ENCODE data around the gene KLHDC7B.

Gene KLHDC7B

GRCh38 chr22:50576070-50576469 is 30.4 kb downstream of the KLHDC7B start:
- Histone ChIP-seq H3K79me1 (ENCODE audit: low read length) (no peaks in the 10 kb centered on the region), H3K36me3 (ENCODE audit: control insufficient read depth, insufficient read depth, low read length) (peaks cover 15% of the 10 kb centered on the region), H3K27me3 (ENCODE audit: insufficient read depth, low read length, poor library complexity) (no peaks in the 10 kb centered on the region), H3K18ac (ENCODE audit: low read length) (no peak overlapping the region), H4K8ac (ENCODE audit: low read depth, low read length) (no peak overlapping the region), H3K56ac (ENCODE audit: low read length) (no peak overlapping the region), H2BK5ac (ENCODE audit: low read length) (no peak overlapping the region), H3K4me1 (ENCODE audit: control insufficient read depth, low read depth, low read length) (no peaks in the 10 kb centered on the region), H3K4me3 (ENCODE audit: low read length) (no peak overlapping the region), H4K5ac (ENCODE audit: low read length) (no peak overlapping the region), H3K4me2 (ENCODE audit: low read length) (no peak overlapping the region), H3K79me2 (ENCODE audit: control insufficient read depth, insufficient read depth, low read length) (no peaks in the 10 kb centered on the region), H3K4ac (ENCODE audit: low read depth, low read length) (no peak overlapping the region), H3K9ac (ENCODE audit: low read length) (no peak overlapping the region), H2AK5ac (ENCODE audit: low read length) (no peak overlapping the region), H3K23ac (ENCODE audit: low read length) (no peak overlapping the region), H2BK15ac (replicated peaks; ENCODE audit: low read depth) (no peak overlapping the region), H3K27ac (ENCODE audit: low read depth, low read length) (no peak overlapping the region), H2BK120ac (ENCODE audit: low read depth, low read length) (no peak overlapping the region)
- WGBS (ENCODE audit: extremely low coverage, insufficient coverage, low lambda C conversion rate): no CpG with 5 or more reads among the region's 5 CpGs
- peak; percentile 76 for DNase-seq

GRCh38 chr22:50576806-50577696 is 31.4 kb downstream of the KLHDC7B start:
- peaks cover 6% of the 10 kb centered on the region for H3K79me2 ChIP-seq (ENCODE audit: control insufficient read depth, insufficient read depth, low read length)
- no peak overlapping the region for H3K4me3 ChIP-seq (ENCODE audit: low read length)
- H2BK15ac ChIP-seq (replicated peaks; ENCODE audit: low read depth): no peak overlapping the region
- no peak overlapping the region for H2BK120ac ChIP-seq (ENCODE audit: low read depth, low read length)
- peaks cover 2% of the 10 kb centered on the region for H3K4me1 ChIP-seq (ENCODE audit: control insufficient read depth, low read depth, low read length)
- no peak overlapping the region for H4K8ac ChIP-seq (ENCODE audit: low read depth, low read length)
- no peaks in the 10 kb centered on the region for H3K27me3 ChIP-seq (ENCODE audit: insufficient read depth, low read length, poor library complexity)
- no peak overlapping the region for H2BK5ac ChIP-seq (ENCODE audit: low read length)
- no CpG with 5 or more reads among the region's 18 CpGs for WGBS (ENCODE audit: extremely low coverage, insufficient coverage, low lambda C conversion rate)
- H3K9ac ChIP-seq (ENCODE audit: low read length): no peak overlapping the region
- DNase-seq: no peak
- H3K79me1 ChIP-seq (ENCODE audit: low read length): peaks cover 7% of the 10 kb centered on the region
- no peak overlapping the region for H3K4ac ChIP-seq (ENCODE audit: low read depth, low read length)
- H2AK5ac ChIP-seq (ENCODE audit: low read length): no peak overlapping the region
- H3K18ac ChIP-seq (ENCODE audit: low read length): no peak overlapping the region
- H3K27ac ChIP-seq (ENCODE audit: low read depth, low read length): no peak overlapping the region
- peaks cover 10% of the 10 kb centered on the region for H3K36me3 ChIP-seq (ENCODE audit: control insufficient read depth, insufficient read depth, low read length)
- H4K5ac ChIP-seq (ENCODE audit: low read length): no peak overlapping the region
- no peak overlapping the region for H3K56ac ChIP-seq (ENCODE audit: low read length)
- H3K23ac ChIP-seq (ENCODE audit: low read length): no peak overlapping the region
- H3K4me2 ChIP-seq (ENCODE audit: low read length): no peak overlapping the region

GRCh38 chr22:50577697-50577986 is 31.9 kb downstream of the KLHDC7B start:
- H3K18ac ChIP-seq (ENCODE audit: low read length): no peak overlapping the region
- no peak overlapping the region for H2BK15ac ChIP-seq (replicated peaks; ENCODE audit: low read depth)
- no peak overlapping the region for H3K4ac ChIP-seq (ENCODE audit: low read depth, low read length)
- H3K4me1 ChIP-seq (ENCODE audit: control insufficient read depth, low read depth, low read length): peaks cover 2% of the 10 kb centered on the region
- H3K36me3 ChIP-seq (ENCODE audit: control insufficient read depth, insufficient read depth, low read length): peaks cover 9% of the 10 kb centered on the region
- H3K4me2 ChIP-seq (ENCODE audit: low read length): no peak overlapping the region
- no peak overlapping the region for H2BK5ac ChIP-seq (ENCODE audit: low read length)
- no peak overlapping the region for H4K8ac ChIP-seq (ENCODE audit: low read depth, low read length)
- no peak overlapping the region for H2AK5ac ChIP-seq (ENCODE audit: low read length)
- H2BK120ac ChIP-seq (ENCODE audit: low read depth, low read length): no peak overlapping the region
- peaks cover 7% of the 10 kb centered on the region for H3K79me1 ChIP-seq (ENCODE audit: low read length)
- H3K79me2 ChIP-seq (ENCODE audit: control insufficient read depth, insufficient read depth, low read length): peaks cover 6% of the 10 kb centered on the region
- H3K4me3 ChIP-seq (ENCODE audit: low read length): no peak overlapping the region
- no peak overlapping the region for H3K23ac ChIP-seq (ENCODE audit: low read length)
- H3K56ac ChIP-seq (ENCODE audit: low read length): no peak overlapping the region
- no CpG with 5 or more reads among the region's 23 CpGs for whole genome bisulfite sequencing (ENCODE audit: extremely low coverage, insufficient coverage, low lambda C conversion rate)
- H3K27me3 ChIP-seq (ENCODE audit: insufficient read depth, low read length, poor library complexity): no peaks in the 10 kb centered on the region
- H4K5ac ChIP-seq (ENCODE audit: low read length): no peak overlapping the region
- H3K27ac ChIP-seq (ENCODE audit: low read depth, low read length): no peak overlapping the region
- no peak for DNase-seq
- H3K9ac ChIP-seq (ENCODE audit: low read length): no peak overlapping the region

GRCh38 chr22:50577987-50578775 is 32.5 kb downstream of the KLHDC7B start, which contains the start of gene CPT1B:
CPT1B (minus strand) TSS chr22:50578427; CDS start chr22:50577915, 512 bp downstream.
- Histone ChIP-seq H2BK120ac (ENCODE audit: low read depth, low read length) (no peak within 1 kb of the TSS), H3K23ac (ENCODE audit: low read length) (no peak within 1 kb of the TSS), H3K36me3 (ENCODE audit: control insufficient read depth, insufficient read depth, low read length) (peaks cover 9% of the 10 kb centered on the region), H3K4me3 (ENCODE audit: low read length) (no peak within 1 kb of the TSS), H2BK15ac (replicated peaks; ENCODE audit: low read depth) (no peak within 1 kb of the TSS), H3K4ac (ENCODE audit: low read depth, low read length) (no peak within 1 kb of the TSS), H3K27ac (ENCODE audit: low read depth, low read length) (no peak within 1 kb of the TSS), H4K8ac (ENCODE audit: low read depth, low read length) (no peak within 1 kb of the TSS), H3K4me2 (ENCODE audit: low read length) (no peak within 1 kb of the TSS), H3K9ac (ENCODE audit: low read length) (no peak within 1 kb of the TSS), H3K56ac (ENCODE audit: low read length) (no peak within 1 kb of the TSS), H3K4me1 (ENCODE audit: control insufficient read depth, low read depth, low read length) (peaks cover 2% of the 10 kb centered on the region), H3K18ac (ENCODE audit: low read length) (no peak within 1 kb of the TSS), H3K79me1 (ENCODE audit: low read length) (peaks cover 7% of the 10 kb centered on the region), H2BK5ac (ENCODE audit: low read length) (no peak within 1 kb of the TSS), H3K79me2 (ENCODE audit: control insufficient read depth, insufficient read depth, low read length) (peaks cover 6% of the 10 kb centered on the region), H4K5ac (ENCODE audit: low read length) (no peak within 1 kb of the TSS), H2AK5ac (ENCODE audit: low read length) (no peak within 1 kb of the TSS), H3K27me3 (ENCODE audit: insufficient read depth, low read length, poor library complexity) (no peaks in the 10 kb centered on the region)
- DNase-seq: no peak
- no CpG with 5 or more reads among the region's 63 CpGs for WGBS (ENCODE audit: extremely low coverage, insufficient coverage, low lambda C conversion rate)

- DNase-seq: no peak
- Histone ChIP-seq H3K79me2 (ENCODE audit: control insufficient read depth, insufficient read depth, low read length) (peaks cover 6% of the 10 kb centered on the region), H4K5ac (ENCODE audit: low read length) (no peak overlapping the region), H3K4me2 (ENCODE audit: low read length) (no peak overlapping the region), H3K79me1 (ENCODE audit: low read length) (peaks cover 7% of the 10 kb centered on the region), H3K27ac (ENCODE audit: low read depth, low read length) (no peak overlapping the region), H3K27me3 (ENCODE audit: insufficient read depth, low read length, poor library complexity) (no peaks in the 10 kb centered on the region), H3K9ac (ENCODE audit: low read length) (no peak overlapping the region), H3K4me3 (ENCODE audit: low read length) (no peak overlapping the region), H4K8ac (ENCODE audit: low read depth, low read length) (no peak overlapping the region), H3K4ac (ENCODE audit: low read depth, low read length) (no peak overlapping the region), H3K4me1 (ENCODE audit: control insufficient read depth, low read depth, low read length) (peaks cover 2% of the 10 kb centered on the region), H3K18ac (ENCODE audit: low read length) (no peak overlapping the region), H2BK120ac (ENCODE audit: low read depth, low read length) (no peak overlapping the region), H3K23ac (ENCODE audit: low read length) (no peak overlapping the region), H2BK15ac (replicated peaks; ENCODE audit: low read depth) (no peak overlapping the region), H2AK5ac (ENCODE audit: low read length) (no peak overlapping the region), H3K56ac (ENCODE audit: low read length) (no peak overlapping the region), H2BK5ac (ENCODE audit: low read length) (no peak overlapping the region), H3K36me3 (ENCODE audit: control insufficient read depth, insufficient read depth, low read length) (peaks cover 9% of the 10 kb centered on the region)
- WGBS (ENCODE audit: extremely low coverage, insufficient coverage, low lambda C conversion rate): no CpG with 5 or more reads among the region's 8 CpGs
Observed at GRCh38 chr22:50578776-50579310, 33.1 kb downstream of the KLHDC7B start.
